Activated naive CD8-positive, alpha-beta T cell (primary cell): ENCODE measurements around the gene PPP1R37.
A peak's percentile ranks its signal among the peaks of the same experiment; 100 is the strongest.

Experiments
- H3K27ac Mint-ChIP-seq: one replicate; pipeline ENCODE4 v1.8.0; 2021; ENCODE audit warnings: mixed read lengths
- H3K27me3 Mint-ChIP-seq: one replicate; pipeline ENCODE4 v1.8.0; 2021; ENCODE audit warnings: mixed read lengths
- H3K36me3 Mint-ChIP-seq: one replicate; pipeline ENCODE4 v1.8.0; 2021; ENCODE audit warnings: mixed read lengths
- H3K4me1 Mint-ChIP-seq: one replicate; pipeline ENCODE4 v1.8.0; 2021; ENCODE audit warnings: low read depth, mixed read lengths
- H3K4me3 Mint-ChIP-seq: one replicate; pipeline ENCODE4 v1.8.0; 2021; ENCODE audit warnings: mild to moderate bottlenecking, mixed read lengths
- H3K9me3 Mint-ChIP-seq: one replicate; pipeline ENCODE4 v1.8.0; 2021; ENCODE audit warnings: low read depth, mixed read lengths

Gene PPP1R37

GRCh38 chr19:45092747-45093678 is at the start of gene PPP1R37:
Gene PPP1R37, plus strand, starts transcription at chr19:45093179. Its CDS starts 147 bp downstream, at chr19:45093326.
- Mint-ChIP-seq H3K4me1 (peaks cover 64% of the 10 kb centered on the region), H3K27ac (peak within 1 kb of the TSS; percentile 100), H3K36me3 (peaks cover 9% of the 10 kb centered on the region), H3K4me3 (peak within 1 kb of the TSS; percentile 98), H3K9me3 (no peaks in the 10 kb centered on the region), H3K27me3 (no peaks in the 10 kb centered on the region)

GRCh38 chr19:45045671-45046353 is 47.2 kb upstream of the PPP1R37 start:
- Mint-ChIP-seq H3K4me1 (peaks cover 55% of the 10 kb centered on the region), H3K36me3 (peaks cover 3% of the 10 kb centered on the region), H3K4me3 (no peak overlapping the region), H3K27me3 (no peaks in the 10 kb centered on the region), H3K9me3 (no peaks in the 10 kb centered on the region), H3K27ac (no peak overlapping the region)

- no peaks in the 10 kb centered on the region for H3K9me3 Mint-ChIP-seq
- H3K36me3 Mint-ChIP-seq = peaks cover under 1% of the 10 kb centered on the region
These were observed 46.6 kb upstream of the PPP1R37 start for GRCh38 chr19:45046355-45046754.

GRCh38 chr19:45047188-45047797 is 45.7 kb upstream of the PPP1R37 start:
- H3K27me3 Mint-ChIP-seq = no peaks in the 10 kb centered on the region
- peak overlapping the region; percentile 66 for H3K4me3 Mint-ChIP-seq
- H3K9me3 Mint-ChIP-seq = no peaks in the 10 kb centered on the region
- H3K36me3 Mint-ChIP-seq = no peaks in the 10 kb centered on the region
- peaks cover 46% of the 10 kb centered on the region for H3K4me1 Mint-ChIP-seq
- peak overlapping the region; percentile 81 for H3K27ac Mint-ChIP-seq

More at GRCh38 chr19:45046355-45046754, 46.6 kb upstream of the PPP1R37 start:
- H3K27me3 Mint-ChIP-seq = no peaks in the 10 kb centered on the region
- H3K27ac Mint-ChIP-seq = no peak overlapping the region
- H3K4me1 Mint-ChIP-seq = peaks cover 54% of the 10 kb centered on the region
- H3K4me3 Mint-ChIP-seq = no peak overlapping the region

- no peaks in the 10 kb centered on the region for H3K27me3 Mint-ChIP-seq
- H3K4me1 Mint-ChIP-seq = peaks cover 43% of the 10 kb centered on the region
- H3K4me3 Mint-ChIP-seq = no peak overlapping the region
- H3K27ac Mint-ChIP-seq = peak overlapping the region; percentile 58
- H3K36me3 Mint-ChIP-seq = no peaks in the 10 kb centered on the region
- H3K9me3 Mint-ChIP-seq = no peaks in the 10 kb centered on the region
These were observed 43.8 kb upstream of the PPP1R37 start for GRCh38 chr19:45049073-45049736.

- Mint-ChIP-seq H3K9me3 (no peaks in the 10 kb centered on the region), H3K27ac (no peak overlapping the region), H3K36me3 (no peaks in the 10 kb centered on the region), H3K4me1 (peaks cover 38% of the 10 kb centered on the region), H3K27me3 (no peaks in the 10 kb centered on the region), H3K4me3 (no peak overlapping the region)
These were observed 42.9 kb upstream of the PPP1R37 start for GRCh38 chr19:45050036-45050435.

- H3K4me1 Mint-ChIP-seq = peaks cover 19% of the 10 kb centered on the region
These were observed 40.9 kb upstream of the PPP1R37 start for GRCh38 chr19:45051929-45052579.

GRCh38 chr19:45056831-45057230 is 36.1 kb upstream of the PPP1R37 start:
- Mint-ChIP-seq H3K36me3 (peaks cover 2% of the 10 kb centered on the region), H3K4me3 (no peak overlapping the region), H3K27ac (no peak overlapping the region)

More at GRCh38 chr19:45051929-45052579, 40.9 kb upstream of the PPP1R37 start:
- peak overlapping the region; percentile 22 for H3K27ac Mint-ChIP-seq
- H3K9me3 Mint-ChIP-seq = no peaks in the 10 kb centered on the region
- no peaks in the 10 kb centered on the region for H3K36me3 Mint-ChIP-seq
- H3K27me3 Mint-ChIP-seq = no peaks in the 10 kb centered on the region
- no peak overlapping the region for H3K4me3 Mint-ChIP-seq

GRCh38 chr19:45057444-45057843 is 35.5 kb upstream of the PPP1R37 start:
- H3K4me1 Mint-ChIP-seq = peaks cover 2% of the 10 kb centered on the region
- no peaks in the 10 kb centered on the region for H3K9me3 Mint-ChIP-seq
- H3K4me3 Mint-ChIP-seq = no peak overlapping the region
- no peak overlapping the region for H3K27ac Mint-ChIP-seq
- peaks cover 2% of the 10 kb centered on the region for H3K36me3 Mint-ChIP-seq
- no peaks in the 10 kb centered on the region for H3K27me3 Mint-ChIP-seq

More at GRCh38 chr19:45056831-45057230, 36.1 kb upstream of the PPP1R37 start:
- H3K4me1 Mint-ChIP-seq = peaks cover 2% of the 10 kb centered on the region
- no peaks in the 10 kb centered on the region for H3K9me3 Mint-ChIP-seq
- no peaks in the 10 kb centered on the region for H3K27me3 Mint-ChIP-seq

GRCh38 chr19:45058622-45059159 is 34.3 kb upstream of the PPP1R37 start:
- Mint-ChIP-seq H3K27ac (no peak overlapping the region), H3K9me3 (no peaks in the 10 kb centered on the region), H3K4me3 (no peak overlapping the region), H3K4me1 (peaks cover 2% of the 10 kb centered on the region), H3K36me3 (peaks cover 2% of the 10 kb centered on the region), H3K27me3 (no peaks in the 10 kb centered on the region)

GRCh38 chr19:45059258-45059965 is 33.6 kb upstream of the PPP1R37 start:
- peaks cover 2% of the 10 kb centered on the region for H3K4me1 Mint-ChIP-seq
- H3K27ac Mint-ChIP-seq = peak overlapping the region; percentile 10
- no peak overlapping the region for H3K4me3 Mint-ChIP-seq
- H3K36me3 Mint-ChIP-seq = peaks cover 2% of the 10 kb centered on the region
- no peaks in the 10 kb centered on the region for H3K27me3 Mint-ChIP-seq
- H3K9me3 Mint-ChIP-seq = no peaks in the 10 kb centered on the region

GRCh38 chr19:45061965-45062364 is 31.0 kb upstream of the PPP1R37 start:
- peaks cover 2% of the 10 kb centered on the region for H3K36me3 Mint-ChIP-seq
- no peak overlapping the region for H3K27ac Mint-ChIP-seq
- H3K4me1 Mint-ChIP-seq = peaks cover 2% of the 10 kb centered on the region
- no peaks in the 10 kb centered on the region for H3K27me3 Mint-ChIP-seq
- H3K4me3 Mint-ChIP-seq = no peak overlapping the region
- H3K9me3 Mint-ChIP-seq = no peaks in the 10 kb centered on the region
